22Rv1 (cell line): ENCODE measurements around the gene CNTRL.

Experiments
- H3K27ac ChIP-seq: fragments of 450-650 bp; 2 replicates; pipeline ENCODE4 v1.5.1; 2017
- CTCF ChIP-seq: fragments of 450-650 bp; IDR thresholded peaks from 2 replicates; pipeline ENCODE4 v1.5.1; 2017; ENCODE audit warnings: mild to moderate bottlenecking
- ZFX ChIP-seq: fragments of 450-650 bp; IDR thresholded peaks from 2 replicates; pipeline ENCODE4 v1.6.1; 2017; ENCODE audit warnings: antibody characterized with exemption, borderline replicate concordance

Gene CNTRL

GRCh38 chr9:121138561-121138960 is 63.8 kb downstream of the CNTRL start:
- no peak overlapping the region for H3K27ac ChIP-seq
- TF ChIP-seq CTCF (no peak), ZFX (no peak)

GRCh38 chr9:121138973-121139372 is 64.2 kb downstream of the CNTRL start:
- H3K27ac ChIP-seq = no peak overlapping the region
- TF ChIP-seq ZFX = no peak
- no peak for TF ChIP-seq CTCF

- H3K27ac ChIP-seq = no peak overlapping the region
- no peak for TF ChIP-seq CTCF
- no peak for TF ChIP-seq ZFX
These were observed 65.4 kb downstream of the CNTRL start for GRCh38 chr9:121140162-121140561.

DNA sequence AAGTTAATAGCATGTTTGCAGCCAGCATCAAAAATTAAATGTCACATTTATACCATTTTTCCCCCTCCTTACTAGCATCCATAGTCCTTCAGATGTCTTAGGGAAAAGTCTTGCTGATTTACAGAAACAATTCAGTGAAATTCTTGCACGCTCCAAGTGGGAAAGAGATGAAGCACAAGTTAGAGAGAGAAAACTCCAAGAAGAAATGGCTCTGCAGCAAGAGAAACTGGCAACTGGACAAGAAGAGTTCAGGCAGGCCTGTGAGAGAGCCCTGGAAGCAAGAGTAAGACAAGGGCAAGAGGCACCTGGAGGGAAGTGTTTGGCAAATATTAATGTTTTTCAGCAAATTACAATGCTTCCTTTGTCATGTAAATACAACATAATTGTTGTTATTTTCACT is 66.6 kb downstream of the CNTRL start:
- no peak overlapping the region for H3K27ac ChIP-seq
- TF ChIP-seq CTCF = no peak

DNA sequence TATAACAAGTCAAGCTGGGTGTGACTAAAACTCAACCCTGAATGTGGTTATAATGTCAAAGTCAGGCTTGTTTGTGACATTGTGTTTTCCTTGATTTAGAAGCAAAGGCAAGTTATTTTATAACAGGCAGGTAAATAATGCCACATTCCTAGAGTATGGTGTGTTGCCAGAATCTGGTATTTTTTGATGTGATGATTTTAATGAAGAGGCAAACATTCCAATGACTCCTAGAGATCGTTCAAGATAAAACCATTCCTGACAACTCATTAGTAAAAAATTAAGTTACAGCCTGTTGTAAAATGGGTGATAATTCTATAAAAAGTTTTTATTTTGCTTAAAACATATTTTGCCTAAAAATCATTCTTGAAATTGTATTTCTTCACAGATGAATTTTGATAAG is 67.0 kb downstream of the CNTRL start:
- H3K27ac ChIP-seq = no peak overlapping the region
- no peak for TF ChIP-seq ZFX
- TF ChIP-seq CTCF = no peak

DNA sequence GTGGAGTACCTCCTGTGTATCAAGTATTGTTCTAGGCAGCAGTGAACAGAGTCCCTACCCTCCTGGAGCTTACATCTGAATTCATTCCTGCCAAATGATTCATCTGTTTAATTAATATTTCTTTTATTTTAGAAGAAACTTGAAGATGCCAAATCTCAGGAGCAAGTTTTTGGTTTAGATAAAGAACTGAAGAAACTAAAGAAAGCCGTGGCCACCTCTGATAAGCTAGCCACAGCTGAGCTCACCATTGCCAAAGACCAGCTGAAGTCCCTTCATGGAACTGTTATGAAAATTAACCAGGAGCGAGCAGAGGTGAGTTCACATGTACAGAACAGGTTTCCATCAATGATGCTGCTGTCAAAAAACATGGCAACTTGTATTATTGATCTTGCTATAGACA is 69.0 kb downstream of the CNTRL start:
- H3K27ac ChIP-seq = no peak overlapping the region
- TF ChIP-seq ZFX (no peak), CTCF (no peak)

GRCh38 chr9:121144482-121144881 is 69.7 kb downstream of the CNTRL start:
- TF ChIP-seq ZFX = no peak
- no peak for TF ChIP-seq CTCF
- no peak overlapping the region for H3K27ac ChIP-seq
